DND-41 (cell line): ENCODE measurements around the gene KRTAP5-4.
"Not testable (repeated sequence)": the region's sequence is repeated elsewhere in the genome, so short reads cannot be mapped to it uniquely, and the experiment has no call there.

Experiments
- EZH2 ChIP-seq: IDR thresholded peaks from 3 replicates; pipeline ENCODE4 v1.6.1; 2012; ENCODE audit warnings: borderline replicate concordance, low read depth, mild to moderate bottlenecking, moderate library complexity, low read length, inconsistent platforms; ENCODE audit not compliant: severe bottlenecking
- TF ChIP-seq, protein P1 (sequence below): IDR thresholded peaks from 2 replicates; pipeline ENCODE4 v1.5.1; 2012; ENCODE audit warnings: borderline replicate concordance, low read length, moderate library complexity, mild to moderate bottlenecking; ENCODE audit not compliant: poor library complexity, severe bottlenecking; ENCODE audit errors: extremely low read depth

DNA sequence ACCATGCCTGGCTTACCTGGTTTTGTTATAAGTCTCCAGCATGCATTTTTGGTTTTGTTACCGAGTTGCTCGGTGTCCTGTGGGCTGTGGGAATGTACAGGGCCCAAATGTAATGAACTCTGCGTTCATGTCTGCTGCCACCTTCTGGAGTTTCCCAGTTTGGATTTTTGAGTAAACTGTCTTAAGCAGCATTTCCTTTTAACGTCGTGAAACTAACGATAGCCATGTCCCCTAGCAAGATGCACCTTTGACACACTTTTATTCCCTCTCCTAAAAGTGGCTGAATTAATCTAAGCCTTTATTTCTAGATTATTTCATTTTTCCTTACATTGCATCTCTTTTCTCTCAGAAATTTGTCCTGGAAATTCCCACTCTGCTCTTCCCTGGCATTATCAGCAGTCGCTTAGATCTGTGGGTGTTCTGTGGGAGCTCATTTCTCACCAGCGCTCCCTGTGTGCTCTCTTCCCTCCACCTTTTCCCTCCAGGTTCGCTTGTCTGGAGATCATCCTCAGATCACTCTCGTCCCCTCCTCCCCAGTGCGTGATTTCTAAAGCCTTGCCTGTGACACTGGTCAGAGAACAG is 25.9 kb downstream of the KRTAP5-4 start:
- TF ChIP-seq, protein P1, sequence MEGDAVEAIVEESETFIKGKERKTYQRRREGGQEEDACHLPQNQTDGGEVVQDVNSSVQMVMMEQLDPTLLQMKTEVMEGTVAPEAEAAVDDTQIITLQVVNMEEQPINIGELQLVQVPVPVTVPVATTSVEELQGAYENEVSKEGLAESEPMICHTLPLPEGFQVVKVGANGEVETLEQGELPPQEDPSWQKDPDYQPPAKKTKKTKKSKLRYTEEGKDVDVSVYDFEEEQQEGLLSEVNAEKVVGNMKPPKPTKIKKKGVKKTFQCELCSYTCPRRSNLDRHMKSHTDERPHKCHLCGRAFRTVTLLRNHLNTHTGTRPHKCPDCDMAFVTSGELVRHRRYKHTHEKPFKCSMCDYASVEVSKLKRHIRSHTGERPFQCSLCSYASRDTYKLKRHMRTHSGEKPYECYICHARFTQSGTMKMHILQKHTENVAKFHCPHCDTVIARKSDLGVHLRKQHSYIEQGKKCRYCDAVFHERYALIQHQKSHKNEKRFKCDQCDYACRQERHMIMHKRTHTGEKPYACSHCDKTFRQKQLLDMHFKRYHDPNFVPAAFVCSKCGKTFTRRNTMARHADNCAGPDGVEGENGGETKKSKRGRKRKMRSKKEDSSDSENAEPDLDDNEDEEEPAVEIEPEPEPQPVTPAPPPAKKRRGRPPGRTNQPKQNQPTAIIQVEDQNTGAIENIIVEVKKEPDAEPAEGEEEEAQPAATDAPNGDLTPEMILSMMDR, result not testable (repeated sequence)
- TF ChIP-seq EZH2, result not testable (repeated sequence)
